Head of caudate nucleus (tissue), 42 donors: ENCODE data around the gene PLCB1.

Experiments
- DNase-seq, 42 donors: peaks; one replicate each; pipeline versions ENCODE4 v3.0.0 to v3.0.0-alpha.2; 2020 to 2021; ENCODE audit warnings: mixed read lengths in 7 of 42
- intact Hi-C: fragments of 100-400 bp; cut with DNase I; formaldehyde crosslinking; loops from one replicate; pipeline ENCODE4 v1.15.0; 2022

PLCB1 gene

DNA sequence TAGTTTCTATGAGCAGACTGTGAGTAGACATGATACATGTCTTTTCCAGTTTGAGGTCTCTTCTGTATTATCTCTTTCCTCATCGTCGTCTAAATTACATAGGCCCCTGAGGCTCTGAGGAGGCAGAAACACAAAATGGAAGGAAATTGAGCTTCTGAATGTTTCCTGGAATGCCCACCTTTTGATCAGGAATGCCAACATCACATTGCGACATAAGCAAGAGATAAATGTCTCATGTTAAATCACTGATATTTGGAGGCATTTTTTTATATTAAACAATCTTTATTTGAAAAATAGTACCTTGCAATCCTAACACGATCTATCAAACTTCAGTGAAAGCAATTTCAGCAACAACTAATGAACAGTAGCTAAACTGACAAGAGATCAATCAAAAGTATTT lies 802.3 kb downstream of the PLCB1 start:
- intact Hi-C loops, result no loop called here
- no peak for DNase-seq
